Cerebellar cortex (tissue), 1 donor: Measurements from ENCODE around the gene FRMD6.

Experiments used
- DNase-seq: peaks from one replicate; pipeline ENCODE4 v3.0.0-alpha.2; 2015; ENCODE audit warnings: low spot score

The FRMD6 gene

DNA sequence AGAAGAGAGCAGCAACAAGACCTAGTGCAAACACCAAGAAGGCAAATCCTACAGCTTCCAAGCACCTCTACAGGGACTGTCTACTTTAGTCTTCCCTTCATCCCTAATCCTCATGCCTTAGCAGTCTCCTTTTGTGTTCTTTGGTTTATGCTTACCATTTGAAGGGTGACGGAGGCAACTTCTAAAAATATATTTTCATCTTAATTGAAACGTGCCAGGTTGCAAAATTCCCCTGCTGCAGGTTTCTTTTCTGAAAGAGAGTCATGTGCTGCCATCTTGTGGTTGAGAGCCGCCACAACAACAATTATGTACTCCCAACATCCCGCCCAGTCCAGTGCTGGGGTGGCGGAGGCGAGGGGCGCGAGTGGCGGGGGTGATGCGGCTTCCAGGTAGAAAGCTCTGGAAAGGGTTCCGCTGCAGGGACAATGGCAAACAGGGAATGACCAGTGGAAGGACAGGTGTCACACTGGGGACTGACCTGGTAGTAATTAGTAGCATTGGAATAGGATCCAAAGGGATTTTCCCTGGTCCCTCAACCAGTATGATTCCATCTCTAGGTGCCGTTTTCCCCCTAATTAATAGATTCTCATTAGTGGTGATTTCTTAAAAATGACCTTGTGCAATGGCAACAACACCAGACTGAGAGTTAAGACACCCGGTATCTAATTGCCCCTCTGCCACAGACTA is 128.4 kb downstream of the FRMD6 start:
- peak; percentile 79 for DNase-seq
